SJCRH30 (cell line): Measurements from ENCODE around the gene GSS. TPM values are rescaled to one million over a fixed set of nuclear protein-coding genes. Genes with fewer than 3 reads are reported as not detected.

ENCODE experiments used
- DNase-seq, 2 experiments: peaks; one replicate each; pipeline ENCODE4 v3.0.0-alpha.2; 2015 to 2020
- H3K27ac ChIP-seq: fragments of 250-450 bp; sonication (Bioruptor Pico); 2 replicates; pipeline ENCODE4 v1.5.1; 2020; ENCODE audit warnings: mild to moderate bottlenecking, moderate library complexity
- H3K27me3 ChIP-seq: fragments of 250-450 bp; sonication (Bioruptor Pico); 2 replicates; pipeline ENCODE4 v1.5.1; 2020; ENCODE audit warnings: mild to moderate bottlenecking, moderate library complexity
- H3K36me3 ChIP-seq: fragments of 250-450 bp; sonication (Bioruptor Pico); 2 replicates; pipeline ENCODE4 v1.5.1; 2020; ENCODE audit warnings: mild to moderate bottlenecking, moderate library complexity
- H3K4me1 ChIP-seq: fragments of 250-450 bp; sonication (Bioruptor Pico); 2 replicates; pipeline ENCODE4 v1.5.1; 2020; ENCODE audit warnings: mild to moderate bottlenecking, moderate library complexity
- H3K4me3 ChIP-seq: fragments of 250-450 bp; sonication (Bioruptor Pico); 2 replicates; pipeline ENCODE4 v1.5.1; 2020; ENCODE audit warnings: mild to moderate bottlenecking, moderate library complexity
- H3K9me3 ChIP-seq: fragments of 250-450 bp; sonication (Bioruptor Pico); replicated peaks from 2 replicates; pipeline ENCODE4 v1.5.1; 2020; ENCODE audit warnings: mild to moderate bottlenecking, moderate library complexity
- total RNA-seq: library from RNA; depleted of rRNA; stranded (reverse); fragments of >200 nt; shearing (Covaris generic); gene quantifications from 2 replicates; pipeline ENCODE4 v1.2.3, GENCODE V29; 2014

The GSS gene
- total RNA-seq, 1 experiment from 2014 or later = 52.8 TPM

- Histone ChIP-seq H3K4me1 (peaks cover 12% of the 10 kb centered on the region), H3K36me3 (no peaks in the 10 kb centered on the region), H3K4me3 (no peak overlapping the region), H3K27me3 (no peaks in the 10 kb centered on the region), H3K9me3 (no peaks in the 10 kb centered on the region), H3K27ac (no peak overlapping the region)
- no peak for DNase-seq
These were observed 31.0 kb upstream of the GSS start for GRCh38 chr20:34986311-34987287.

- no peaks in the 10 kb centered on the region for H3K9me3 ChIP-seq
- no peak overlapping the region for H3K4me3 ChIP-seq
- H3K27ac ChIP-seq = no peak overlapping the region
- H3K27me3 ChIP-seq = no peaks in the 10 kb centered on the region
- no peak for DNase-seq
- peaks cover 12% of the 10 kb centered on the region for H3K4me1 ChIP-seq
- H3K36me3 ChIP-seq = no peaks in the 10 kb centered on the region
These were observed 30.1 kb upstream of the GSS start for GRCh38 chr20:34985461-34986310.

GRCh38 chr20:34984756-34985261 is 29.2 kb upstream of the GSS start:
- Histone ChIP-seq H3K4me1 (peaks cover 12% of the 10 kb centered on the region), H3K27ac (no peak overlapping the region), H3K36me3 (no peaks in the 10 kb centered on the region), H3K27me3 (no peaks in the 10 kb centered on the region), H3K4me3 (no peak overlapping the region), H3K9me3 (no peaks in the 10 kb centered on the region)
- DNase-seq = no peak

- H3K27me3 ChIP-seq = no peaks in the 10 kb centered on the region
- peak; percentile 72 to 75 for DNase-seq
- H3K27ac ChIP-seq = no peak overlapping the region
- no peak overlapping the region for H3K4me3 ChIP-seq
- H3K36me3 ChIP-seq = no peaks in the 10 kb centered on the region
- H3K9me3 ChIP-seq = no peaks in the 10 kb centered on the region
- peaks cover 12% of the 10 kb centered on the region for H3K4me1 ChIP-seq
These were observed 28.6 kb upstream of the GSS start for GRCh38 chr20:34983995-34984735.

- H3K27me3 ChIP-seq = no peaks in the 10 kb centered on the region
- no peaks in the 10 kb centered on the region for H3K9me3 ChIP-seq
- H3K4me1 ChIP-seq = peaks cover 12% of the 10 kb centered on the region
- no peak overlapping the region for H3K4me3 ChIP-seq
- H3K27ac ChIP-seq = no peak overlapping the region
- DNase-seq = no peak
- H3K36me3 ChIP-seq = no peaks in the 10 kb centered on the region
These were observed 27.6 kb upstream of the GSS start for GRCh38 chr20:34983089-34983820.

- H3K27ac ChIP-seq = no peak overlapping the region
- H3K9me3 ChIP-seq = no peaks in the 10 kb centered on the region
- H3K36me3 ChIP-seq = no peaks in the 10 kb centered on the region
- DNase-seq = no peak
- no peak overlapping the region for H3K4me3 ChIP-seq
- no peaks in the 10 kb centered on the region for H3K27me3 ChIP-seq
- H3K4me1 ChIP-seq = peaks cover 12% of the 10 kb centered on the region
These were observed 26.9 kb upstream of the GSS start for GRCh38 chr20:34982270-34983088.

GRCh38 chr20:34980543-34981233 is 25.1 kb upstream of the GSS start:
- Histone ChIP-seq H3K4me3 (no peak overlapping the region), H3K27me3 (no peaks in the 10 kb centered on the region), H3K9me3 (no peaks in the 10 kb centered on the region), H3K27ac (no peak overlapping the region), H3K36me3 (no peaks in the 10 kb centered on the region), H3K4me1 (peaks cover 29% of the 10 kb centered on the region)
- no peak for DNase-seq

- H3K4me1 ChIP-seq = peaks cover 23% of the 10 kb centered on the region
- DNase-seq = no peak
- H3K36me3 ChIP-seq = no peaks in the 10 kb centered on the region
- no peak overlapping the region for H3K27ac ChIP-seq
- H3K27me3 ChIP-seq = no peaks in the 10 kb centered on the region
- H3K9me3 ChIP-seq = no peaks in the 10 kb centered on the region
- H3K4me3 ChIP-seq = no peak overlapping the region
These were observed 24.0 kb upstream of the GSS start for GRCh38 chr20:34979366-34980153.

- no peak for DNase-seq
These were observed 22.6 kb upstream of the GSS start for GRCh38 chr20:34978092-34978744.

GRCh38 chr20:34977365-34978091 is 21.9 kb upstream of the GSS start:
- DNase-seq = no peak
- no peaks in the 10 kb centered on the region for H3K9me3 ChIP-seq
- H3K27ac ChIP-seq = no peak overlapping the region
- H3K27me3 ChIP-seq = no peaks in the 10 kb centered on the region
- no peak overlapping the region for H3K4me3 ChIP-seq
- H3K36me3 ChIP-seq = no peaks in the 10 kb centered on the region
- H3K4me1 ChIP-seq = peaks cover 16% of the 10 kb centered on the region

More at GRCh38 chr20:34978092-34978744, 22.6 kb upstream of the GSS start:
- H3K36me3 ChIP-seq = no peaks in the 10 kb centered on the region
- H3K9me3 ChIP-seq = no peaks in the 10 kb centered on the region
- no peak overlapping the region for H3K4me3 ChIP-seq
- no peak overlapping the region for H3K27ac ChIP-seq
- H3K27me3 ChIP-seq = no peaks in the 10 kb centered on the region
- H3K4me1 ChIP-seq = peaks cover 17% of the 10 kb centered on the region

GRCh38 chr20:34976286-34976685 is 20.7 kb upstream of the GSS start:
- H3K27ac ChIP-seq = peak overlapping the region; percentile 2; the same call in 1 of the 2 replicates
- H3K4me1 ChIP-seq = peaks cover 25% of the 10 kb centered on the region
- no peaks in the 10 kb centered on the region for H3K9me3 ChIP-seq
- H3K36me3 ChIP-seq = no peaks in the 10 kb centered on the region
- peak; percentile 71 to 75 for DNase-seq
- H3K4me3 ChIP-seq = no peak overlapping the region
- H3K27me3 ChIP-seq = no peaks in the 10 kb centered on the region
